Hypothalamus (tissue), 51 donors: ENCODE measurements around the gene PGM5.

Experiments used
- DNase-seq, 51 donors: peaks; one replicate each; lab custom pipeline; 2025; lab: John Stamatoyannopoulos, UW

The PGM5 gene

GRCh38 chr9:68574150-68574549 lies 217.7 kb downstream of the PGM5 start:
- no peak for DNase-seq

DNA sequence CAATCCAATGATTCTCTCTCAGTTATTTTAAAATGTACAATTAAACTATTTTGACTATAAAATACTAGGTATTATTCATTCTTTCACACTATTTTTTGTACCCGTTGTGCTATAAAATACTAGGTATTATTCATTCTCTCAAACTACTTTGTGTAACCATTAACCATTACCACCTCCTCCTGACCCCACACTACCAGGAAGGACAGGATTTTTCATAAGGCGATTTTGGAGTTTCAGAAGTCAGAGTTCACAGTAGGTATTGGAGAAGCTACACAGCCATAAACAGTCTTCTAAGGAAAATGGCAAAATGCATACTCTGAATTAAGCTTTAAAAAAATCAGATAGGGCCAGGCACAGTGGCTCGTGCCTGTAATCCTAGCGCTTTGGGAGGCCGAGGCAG lies 219.4 kb downstream of the PGM5 start:
- no peak for DNase-seq

- no peak for DNase-seq
These were observed 221.6 kb downstream of the PGM5 start for GRCh38 chr9:68577774-68578591.
